Prostate gland (tissue), 2 donors: ENCODE measurements around the gene BCAS3. TPM values are rescaled to one million over a fixed set of nuclear protein-coding genes. Genes with fewer than 3 reads are reported as not detected.

Source experiments
- DNase-seq: peaks from one replicate; pipeline ENCODE4 v3.0.0-alpha.2; 2019; ENCODE audit warnings: low spot score
- H3K27ac ChIP-seq, 2 donors: fragments of 200-600 bp; sonication (generic); 2 replicates each; pipeline ENCODE4 v1.5.1; 2017 to 2019
- H3K27me3 ChIP-seq: fragments of 200-600 bp; sonication (generic); replicated peaks from 2 replicates; pipeline ENCODE4 v1.5.1; 2019; ENCODE audit not compliant: insufficient read depth
- H3K36me3 ChIP-seq, 2 donors: fragments of 200-600 bp; sonication (generic); 1 replicate in 1 of 2; 2 replicates in 1 of 2; pipeline versions ENCODE4 v1.5.1 to v1.8.1; 2017 to 2019
- H3K4me1 ChIP-seq: fragments of 200-600 bp; sonication (generic); replicated peaks from 2 replicates; pipeline ENCODE4 v1.5.1; 2019
- H3K4me3 ChIP-seq, 2 donors: fragments of 200-600 bp; sonication (generic); 2 replicates each; pipeline ENCODE4 v1.5.1; 2017 to 2019
- H3K9me3 ChIP-seq: fragments of 200-600 bp; sonication (generic); 2 replicates; pipeline ENCODE4 v1.5.1; 2017
- POLR2A ChIP-seq: fragments of 450-650 bp; IDR thresholded peaks from one replicate; pipeline ENCODE4 v1.6.1; 2016; ENCODE audit warnings: antibody characterized with exemption, mild to moderate bottlenecking
- POLR2AphosphoS5 ChIP-seq: sonication (generic); formaldehyde crosslinking; IDR thresholded peaks from one replicate; pipeline ENCODE4 v1.6.1; 2017; ENCODE audit warnings: antibody characterized with exemption
- WGBS: methylation state at CpG from one replicate; pipeline ENCODE4 v1.1.5; 2018; 5-methylcytosine and 5-hydroxymethylcytosine counted together
- intact Hi-C: fragments of 100-400 bp; cut with DNase I; formaldehyde crosslinking; loops from one replicate; pipeline ENCODE4 v1.14.2; 2022
- total RNA-seq, 2 donors: library from RNA; depleted of rRNA; stranded (reverse); fragments of >200 nt; gene quantifications; one replicate each; pipeline ENCODE4 v1.1.0, GENCODE V29; 2016
- TF ChIP-seq, protein P1 (sequence below), 4 experiments: fragments of 200-600 bp in 2 of 4; fragments of 450-650 bp in 2 of 4; sonication (generic) in 2 of 4; IDR thresholded peaks; 1 replicate in 3 of 4; 2 replicates in 1 of 4; pipeline ENCODE4 v1.5.1; 2016 to 2019; ENCODE audit warnings: antibody characterized with exemption in 4 of 4, mild to moderate bottlenecking in 2 of 4, moderate library complexity in 2 of 4

BCAS3 gene
- total RNA-seq, 2 donors from 2014 or later = 57.8 to 93.9 TPM

DNA sequence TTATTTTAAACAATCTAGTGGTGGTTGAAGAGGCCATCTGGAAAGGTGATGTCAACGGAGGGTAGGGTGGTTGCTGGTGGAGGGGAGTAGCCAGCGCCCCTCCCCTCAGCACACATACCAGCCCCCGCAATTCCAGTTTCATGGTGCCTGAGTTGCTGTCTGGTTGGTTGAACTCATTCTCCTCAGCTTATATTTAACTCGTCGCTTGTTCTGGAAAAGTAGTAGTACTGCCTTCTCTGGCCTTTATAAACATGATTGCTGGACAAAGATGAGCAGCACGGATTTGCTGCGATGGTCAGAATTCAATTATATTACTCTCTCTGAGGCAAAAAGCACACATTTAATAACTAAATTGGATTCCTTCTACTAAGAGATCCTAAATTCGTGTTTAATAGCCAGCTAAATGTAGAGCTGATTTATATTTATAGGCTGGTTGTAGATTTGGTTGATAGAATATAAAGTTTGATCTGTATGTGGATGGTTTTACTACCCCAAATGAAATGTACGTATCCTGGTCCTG lies 484.0 kb downstream of the BCAS3 start:
- no peak for DNase-seq
- intact Hi-C loops = no loop called here
- TF ChIP-seq, protein P1, sequence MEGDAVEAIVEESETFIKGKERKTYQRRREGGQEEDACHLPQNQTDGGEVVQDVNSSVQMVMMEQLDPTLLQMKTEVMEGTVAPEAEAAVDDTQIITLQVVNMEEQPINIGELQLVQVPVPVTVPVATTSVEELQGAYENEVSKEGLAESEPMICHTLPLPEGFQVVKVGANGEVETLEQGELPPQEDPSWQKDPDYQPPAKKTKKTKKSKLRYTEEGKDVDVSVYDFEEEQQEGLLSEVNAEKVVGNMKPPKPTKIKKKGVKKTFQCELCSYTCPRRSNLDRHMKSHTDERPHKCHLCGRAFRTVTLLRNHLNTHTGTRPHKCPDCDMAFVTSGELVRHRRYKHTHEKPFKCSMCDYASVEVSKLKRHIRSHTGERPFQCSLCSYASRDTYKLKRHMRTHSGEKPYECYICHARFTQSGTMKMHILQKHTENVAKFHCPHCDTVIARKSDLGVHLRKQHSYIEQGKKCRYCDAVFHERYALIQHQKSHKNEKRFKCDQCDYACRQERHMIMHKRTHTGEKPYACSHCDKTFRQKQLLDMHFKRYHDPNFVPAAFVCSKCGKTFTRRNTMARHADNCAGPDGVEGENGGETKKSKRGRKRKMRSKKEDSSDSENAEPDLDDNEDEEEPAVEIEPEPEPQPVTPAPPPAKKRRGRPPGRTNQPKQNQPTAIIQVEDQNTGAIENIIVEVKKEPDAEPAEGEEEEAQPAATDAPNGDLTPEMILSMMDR (IDR thresholded peaks at IDR 0.05) = no peak
- no peak for TF ChIP-seq POLR2A
- no peak for TF ChIP-seq POLR2AphosphoS5
- Histone ChIP-seq H3K9me3 (no peaks in the 10 kb centered on the region), H3K27me3 (no peaks in the 10 kb centered on the region), H3K27ac (no peak overlapping the region), H3K4me3 (no peak overlapping the region), H3K36me3 (no peaks in the 10 kb centered on the region), H3K4me1 (no peaks in the 10 kb centered on the region)
- 87% methylated on average over 9 of the region's 9 CpGs for WGBS

DNA sequence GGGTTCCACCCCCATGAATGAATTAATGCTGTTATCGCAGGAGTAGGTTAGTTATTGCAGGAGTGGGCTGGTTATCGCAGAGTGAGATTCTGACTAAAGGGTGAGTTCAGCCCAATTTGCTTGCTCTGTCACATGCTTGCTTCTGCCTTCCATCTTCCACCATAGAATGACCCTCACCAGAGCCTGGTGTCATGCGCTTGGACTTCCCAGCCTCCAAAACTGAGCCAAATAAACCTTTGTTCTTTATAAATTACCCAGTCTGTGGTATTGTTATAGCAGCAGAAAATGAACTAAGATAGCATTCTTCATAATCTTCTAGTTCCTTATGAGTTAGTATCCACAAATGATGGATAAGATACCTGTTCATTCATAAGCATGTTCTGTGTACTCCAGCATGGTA lies 486.9 kb downstream of the BCAS3 start:
- no peak for DNase-seq
- no peaks in the 10 kb centered on the region for H3K9me3 ChIP-seq
- H3K27ac ChIP-seq = no peak overlapping the region
- 96% methylated on average over 3 of the region's 3 CpGs for WGBS
- intact Hi-C loops = no loop called here
- H3K36me3 ChIP-seq = no peaks in the 10 kb centered on the region
- no peak overlapping the region for H3K4me3 ChIP-seq
- H3K4me1 ChIP-seq = no peaks in the 10 kb centered on the region
- TF ChIP-seq POLR2A (no peak), POLR2AphosphoS5 (no peak)
- TF ChIP-seq, protein P1 (IDR thresholded peaks at IDR 0.05) = no peak
- no peaks in the 10 kb centered on the region for H3K27me3 ChIP-seq

DNA sequence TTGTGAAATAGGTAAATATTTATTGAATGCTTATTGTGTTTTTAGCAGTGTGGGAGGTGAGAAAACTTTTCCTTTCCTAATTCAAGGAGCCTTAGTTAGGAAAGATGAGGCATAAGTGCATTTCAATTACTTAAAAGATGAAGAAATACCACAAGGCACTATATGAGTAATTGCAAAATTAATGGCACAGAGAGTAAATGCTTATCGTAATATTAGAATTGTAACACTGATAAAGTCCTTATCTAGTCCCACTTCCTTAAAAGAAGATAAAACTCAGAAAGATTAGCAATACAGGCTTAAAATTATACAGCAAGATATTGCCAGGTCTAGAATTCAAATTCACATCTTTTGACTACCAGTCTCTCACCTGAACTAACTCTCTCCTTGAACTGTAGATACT lies 489.4 kb downstream of the BCAS3 start:
- Histone ChIP-seq H3K36me3 (no peaks in the 10 kb centered on the region), H3K27me3 (no peaks in the 10 kb centered on the region), H3K27ac (no peak overlapping the region), H3K9me3 (no peaks in the 10 kb centered on the region), H3K4me1 (no peaks in the 10 kb centered on the region), H3K4me3 (no peak overlapping the region)
- intact Hi-C loops = no loop called here
- 98% methylated on average over 1 of the region's 1 CpG for WGBS
- TF ChIP-seq, protein P1 (IDR thresholded peaks at IDR 0.05) = no peak
- TF ChIP-seq POLR2A (no peak), POLR2AphosphoS5 (no peak)
- DNase-seq = no peak

DNA sequence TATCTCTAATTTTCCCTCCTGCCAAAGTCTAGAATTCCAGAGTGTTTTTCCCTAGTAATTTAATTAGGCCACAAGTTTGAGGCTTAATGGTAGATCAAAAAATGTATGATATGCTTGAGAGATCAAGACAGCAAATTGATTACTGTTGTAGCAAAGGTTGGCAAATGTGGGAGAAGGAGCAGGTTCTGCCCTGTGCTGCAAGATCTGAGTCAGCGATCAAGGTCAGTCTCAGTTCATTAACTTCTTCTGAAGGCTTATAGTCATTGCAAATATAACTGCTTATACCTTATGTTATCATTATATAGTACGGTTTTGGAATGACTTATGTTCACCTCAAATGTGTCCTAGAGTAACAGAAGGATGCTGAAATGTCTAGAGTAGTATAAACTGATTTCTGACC lies 490.9 kb downstream of the BCAS3 start:
- WGBS = 85% methylated on average over 2 of the region's 2 CpGs
- Histone ChIP-seq H3K4me3 (no peak overlapping the region), H3K27me3 (no peaks in the 10 kb centered on the region), H3K36me3 (no peaks in the 10 kb centered on the region), H3K27ac (no peak overlapping the region), H3K4me1 (no peaks in the 10 kb centered on the region), H3K9me3 (no peaks in the 10 kb centered on the region)
- intact Hi-C loops = no loop called here
- no peak for DNase-seq
- TF ChIP-seq, protein P1 (IDR thresholded peaks at IDR 0.05) = no peak
- TF ChIP-seq POLR2AphosphoS5 (no peak), POLR2A (no peak)

DNA sequence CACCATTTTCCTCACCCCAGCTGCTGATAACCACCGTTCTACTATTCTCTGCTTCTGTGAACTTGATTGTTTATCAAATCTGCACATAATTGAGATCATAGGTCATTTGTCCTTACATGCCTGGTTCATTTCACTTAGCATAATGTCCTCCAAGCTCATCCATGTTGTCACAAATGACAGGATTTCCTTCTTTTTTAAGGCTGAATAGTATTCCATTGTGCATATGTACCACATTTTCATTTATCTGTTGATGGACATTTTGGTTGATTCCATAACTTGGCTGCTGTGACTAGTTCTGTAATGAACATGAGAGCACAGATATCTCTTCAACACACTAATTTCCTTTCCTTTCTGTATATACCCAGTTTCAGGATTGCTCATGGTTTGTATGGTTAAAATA lies 496.7 kb downstream of the BCAS3 start:
- intact Hi-C loops = no loop called here
- no peak for DNase-seq
- no peaks in the 10 kb centered on the region for H3K4me1 ChIP-seq
- H3K36me3 ChIP-seq = no peaks in the 10 kb centered on the region
- WGBS = 100% methylated on average over 1 of the region's 1 CpG
- TF ChIP-seq, protein P1 (IDR thresholded peaks at IDR 0.05) = no peak
- no peak for TF ChIP-seq POLR2A
- no peak for TF ChIP-seq POLR2AphosphoS5
- no peaks in the 10 kb centered on the region for H3K27me3 ChIP-seq
- no peaks in the 10 kb centered on the region for H3K9me3 ChIP-seq
- no peak overlapping the region for H3K27ac ChIP-seq
- no peak overlapping the region for H3K4me3 ChIP-seq
